GM12878 (cell line): ENCODE results near the gene UBAC2. TPM values are rescaled to one million over a fixed set of nuclear protein-coding genes. Genes with fewer than 3 reads are reported as not detected.

ENCODE experiments used
- ATAC-seq: fragments of 200-7000 bp; cut with Tn5 transposase; 3 replicates; pipeline ENCODE4 v1.9.1; 2020; ENCODE audit warnings: mild to moderate bottlenecking, moderate library complexity
- BruUV-seq: library from RNA; stranded (reverse); fragments of 400-500 nt; replicated peaks from 2 replicates; lab custom pipeline; 2021; lab: Mats Ljungman, UMichigan
- CTCF ChIA-PET: fragments of 300-600 bp; sonication (Branson Sonifier 250); formaldehyde crosslinking; extraction: SDS; loops from one replicate; lab custom pipeline; 2021; ENCODE audit warnings: inconsistent platforms; lab: Yijun Ruan, JAX
- POLR2A ChIA-PET: fragments of 350-600 bp; formaldehyde crosslinking; extraction: SDS; loops from one replicate; lab custom pipeline; 2021; ENCODE audit warnings: inconsistent platforms; lab: Charles Lee
- RAD21 ChIA-PET: fragments of 300-600 bp; sonication (Branson Sonifier 250); formaldehyde crosslinking; loops from one replicate; lab custom pipeline; 2023; ENCODE audit warnings: antibody characterized with exemption; ENCODE audit not compliant: unreplicated experiment; lab: Charles Lee
- SMC1A ChIA-PET: fragments of 300-600 bp; sonication (Branson Sonifier 250); formaldehyde crosslinking; loops from one replicate; lab custom pipeline; 2023; ENCODE audit not compliant: unreplicated experiment, uncharacterized antibody; lab: Charles Lee
- DNase-seq: peaks from one replicate; pipeline ENCODE4 v3.0.0-alpha.2; 2011; ENCODE audit warnings: low read depth, low spot score
- FAIRE-seq: peaks from 3 replicates; lab custom pipeline; 2011; peaks lifted over from hg19 to GRCh38; lab: Jason Lieb, UNC
- H2AFZ ChIP-seq: 2 replicates; pipeline ENCODE4 v1.6.0; 2011; ENCODE audit warnings: low read depth, low read length, control low read depth; ENCODE audit not compliant: control insufficient read depth
- H3K27ac ChIP-seq: 2 replicates; pipeline ENCODE4 v1.5.1; 2011; ENCODE audit warnings: control low read depth; ENCODE audit not compliant: control insufficient read depth, insufficient read depth
- H3K27me3 ChIP-seq, 2 experiments: replicated peaks in 1 of 2; 2 replicates each; pipeline versions ENCODE4 v1.6.0 to v1.6.1; 2011; ENCODE audit warnings: low read length in 1 of 2; ENCODE audit not compliant: control insufficient read depth in 2 of 2, insufficient read depth in 2 of 2
- H3K36me3 ChIP-seq, 2 experiments: 2 replicates each; pipeline ENCODE4 v1.5.1; 2011; ENCODE audit warnings: low read length in 1 of 2; ENCODE audit not compliant: control insufficient read depth in 2 of 2, insufficient read depth in 2 of 2
- H3K4me1 ChIP-seq: 2 replicates; pipeline ENCODE4 v1.6.1; 2011; ENCODE audit warnings: mild to moderate bottlenecking, low read length, moderate library complexity, mixed read lengths; ENCODE audit not compliant: control insufficient read depth, insufficient read depth
- H3K4me2 ChIP-seq: 2 replicates; pipeline ENCODE4 v1.6.0; 2011; ENCODE audit warnings: control low read depth; ENCODE audit not compliant: control insufficient read depth, insufficient read depth
- H3K4me3 ChIP-seq: fragments of 200-600 bp; sonication (generic); 2 replicates; pipeline ENCODE4 v1.5.1; 2016
- H3K79me2 ChIP-seq: 2 replicates; pipeline ENCODE4 v1.6.0; 2011; ENCODE audit warnings: low read length; ENCODE audit not compliant: control insufficient read depth, insufficient read depth
- H3K9ac ChIP-seq: 2 replicates; pipeline ENCODE4 v1.8.0; 2011; ENCODE audit warnings: low read length, control low read depth, mixed read lengths; ENCODE audit not compliant: control insufficient read depth, insufficient read depth
- H3K9me3 ChIP-seq: replicated peaks from 3 replicates; pipeline ENCODE4 v1.5.1; 2011; ENCODE audit warnings: mild to moderate bottlenecking, low read length; ENCODE audit not compliant: control insufficient read depth, insufficient read depth
- H4K20me1 ChIP-seq: 2 replicates; pipeline ENCODE4 v1.6.0; 2011; ENCODE audit not compliant: control insufficient read depth, insufficient read depth
- EED ChIP-seq: sonication (generic); IDR thresholded peaks from 2 replicates; pipeline ENCODE4 v1.6.1; 2016; ENCODE audit warnings: antibody characterized with exemption, low read depth
- GATAD2B ChIP-seq: fragments of 450-650 bp; conservative IDR thresholded peaks from 2 replicates; pipeline ENCODE4 v1.6.1; 2017; ENCODE audit warnings: low read depth, mild to moderate bottlenecking, moderate library complexity
- HDGF ChIP-seq: fragments of 450-650 bp; IDR thresholded peaks from 2 replicates; pipeline ENCODE4 v1.6.1; 2016; ENCODE audit warnings: antibody characterized with exemption
- IKZF2 ChIP-seq, 2 experiments: fragments of 450-650 bp; IDR thresholded peaks; 2 replicates each; pipeline ENCODE4 v1.6.1; 2017; ENCODE audit warnings: mild to moderate bottlenecking in 2 of 2, moderate library complexity in 2 of 2
- RELA ChIP-seq: fragments of 450-650 bp; IDR thresholded peaks from 2 replicates; pipeline ENCODE4 v1.8.0; 2014; ENCODE audit warnings: borderline replicate concordance; ENCODE audit not compliant: partially characterized antibody
- RUNX3 ChIP-seq: IDR thresholded peaks from 2 replicates; pipeline ENCODE4 v1.6.1; 2012; ENCODE audit warnings: low read length, inconsistent platforms
- TCF12 ChIP-seq: IDR thresholded peaks from 2 replicates; pipeline ENCODE4 v1.6.1; 2011; ENCODE audit warnings: low read depth, mild to moderate bottlenecking, low read length
- TCF3 ChIP-seq: IDR thresholded peaks from 2 replicates; pipeline ENCODE4 v1.6.1; 2012; ENCODE audit warnings: low read depth, mild to moderate bottlenecking, low read length, borderline replicate concordance; ENCODE audit not compliant: insufficient read depth
- ZNF622 ChIP-seq: fragments of 450-650 bp; IDR thresholded peaks from 2 replicates; pipeline ENCODE4 v1.6.1; 2017; ENCODE audit warnings: mild to moderate bottlenecking, inconsistent platforms
- WGBS: methylation state at CpG from one replicate; pipeline ENCODE4 v1.1.6; 2016; ENCODE audit warnings: low lambda C conversion rate; ENCODE audit not compliant: insufficient replicate concordance, insufficient coverage; ENCODE audit errors: missing lambda C conversion rate; 5-methylcytosine and 5-hydroxymethylcytosine counted together
- in situ Hi-C: fragments of 300-500 bp; cut with MboI; formaldehyde crosslinking; loops from 9 replicates; pipeline ENCODE4 v1.14.3; 2018; ENCODE audit warnings: mixed read lengths
- intact Hi-C: fragments of 100-400 bp; cut with micrococcal nuclease; formaldehyde crosslinking; loops from one replicate; pipeline ENCODE4 v1.14.2; 2022; ENCODE audit not compliant: unreplicated experiment
- polyA plus RNA-seq, 11 experiments: library from polyadenylated mRNA; depleted of rRNA in 4 of 11; unstranded in 6 of 11; stranded (reverse) in 5 of 11; fragments of >200 nt; fragmentation: Nextera tagmentation in 4 of 11; fragmentation: Illumina TruSeq in 1 of 11; extraction: Ambion mirVana in 4 of 11; extraction: Trizol in 1 of 11; gene quantifications; 1 replicate in 1 of 11; 2 replicates in 10 of 11; pipeline versions ENCODE4 v1.2.1 to v1.2.3, GENCODE V29; 2011 to 2016; ENCODE audit warnings: inconsistent platforms in 2 of 11, missing spikeins in 2 of 11, low read depth in 1 of 11
- total RNA-seq, 4 experiments: library from RNA; depleted of rRNA in 3 of 4; stranded (reverse); fragments of >200 nt in 3 of 4; fragmentation: Illumina TruSeq in 1 of 4; extraction: Trizol in 1 of 4; gene quantifications; 2 replicates each; pipeline versions ENCODE4 v1.2.1 to v1.2.3, GENCODE V29; 2013 to 2021
- TF ChIP-seq, protein P1 (sequence below): fragments of 450-650 bp; IDR thresholded peaks from 2 replicates; pipeline ENCODE4 v1.6.1; 2016; ENCODE audit warnings: mild to moderate bottlenecking, moderate library complexity, borderline replicate concordance
- TF ChIP-seq, protein P2 (sequence below): fragments of 450-650 bp; IDR thresholded peaks from 2 replicates; pipeline ENCODE4 v1.6.1; 2016; ENCODE audit warnings: mild to moderate bottlenecking
- TF ChIP-seq, protein P3 (sequence below): fragments of 450-650 bp; IDR thresholded peaks from 2 replicates; pipeline ENCODE4 v1.6.1; 2017; ENCODE audit warnings: antibody characterized with exemption, mild to moderate bottlenecking, moderate library complexity

The UBAC2 gene
- total and polyA plus RNA-seq, 10 of the 15 experiments (the other 5 are each of a cell fraction or from before 2014, with no cell fraction given), result 3.0 to 54.6 (median 17.4) TPM

DNA sequence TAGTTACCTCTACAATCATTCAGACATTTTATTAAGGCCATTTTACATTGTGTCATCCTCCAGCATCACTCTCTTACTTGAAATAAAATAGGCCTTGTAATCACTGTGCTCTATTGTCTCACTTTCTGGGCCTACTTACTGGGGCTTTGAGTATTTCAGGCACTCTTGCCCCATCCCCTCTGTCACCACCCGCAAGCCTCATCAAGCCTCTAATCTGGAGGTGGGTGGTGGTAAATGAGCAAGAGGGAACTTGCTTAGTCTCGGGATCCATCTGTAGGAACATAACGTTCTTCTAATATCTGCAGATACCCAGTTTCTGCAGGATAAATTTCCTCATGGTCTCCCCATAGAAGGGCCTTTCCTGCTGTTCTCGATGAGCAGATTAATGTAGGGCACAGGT, 77.0 kb downstream of the UBAC2 start:
- H3K4me1 ChIP-seq, result peaks cover 40% of the 10 kb centered on the region
- H4K20me1 ChIP-seq, result no peaks in the 10 kb centered on the region
- no peak overlapping the region for H3K4me3 ChIP-seq
- FAIRE-seq, result no peak
- TF ChIP-seq, protein P1, sequence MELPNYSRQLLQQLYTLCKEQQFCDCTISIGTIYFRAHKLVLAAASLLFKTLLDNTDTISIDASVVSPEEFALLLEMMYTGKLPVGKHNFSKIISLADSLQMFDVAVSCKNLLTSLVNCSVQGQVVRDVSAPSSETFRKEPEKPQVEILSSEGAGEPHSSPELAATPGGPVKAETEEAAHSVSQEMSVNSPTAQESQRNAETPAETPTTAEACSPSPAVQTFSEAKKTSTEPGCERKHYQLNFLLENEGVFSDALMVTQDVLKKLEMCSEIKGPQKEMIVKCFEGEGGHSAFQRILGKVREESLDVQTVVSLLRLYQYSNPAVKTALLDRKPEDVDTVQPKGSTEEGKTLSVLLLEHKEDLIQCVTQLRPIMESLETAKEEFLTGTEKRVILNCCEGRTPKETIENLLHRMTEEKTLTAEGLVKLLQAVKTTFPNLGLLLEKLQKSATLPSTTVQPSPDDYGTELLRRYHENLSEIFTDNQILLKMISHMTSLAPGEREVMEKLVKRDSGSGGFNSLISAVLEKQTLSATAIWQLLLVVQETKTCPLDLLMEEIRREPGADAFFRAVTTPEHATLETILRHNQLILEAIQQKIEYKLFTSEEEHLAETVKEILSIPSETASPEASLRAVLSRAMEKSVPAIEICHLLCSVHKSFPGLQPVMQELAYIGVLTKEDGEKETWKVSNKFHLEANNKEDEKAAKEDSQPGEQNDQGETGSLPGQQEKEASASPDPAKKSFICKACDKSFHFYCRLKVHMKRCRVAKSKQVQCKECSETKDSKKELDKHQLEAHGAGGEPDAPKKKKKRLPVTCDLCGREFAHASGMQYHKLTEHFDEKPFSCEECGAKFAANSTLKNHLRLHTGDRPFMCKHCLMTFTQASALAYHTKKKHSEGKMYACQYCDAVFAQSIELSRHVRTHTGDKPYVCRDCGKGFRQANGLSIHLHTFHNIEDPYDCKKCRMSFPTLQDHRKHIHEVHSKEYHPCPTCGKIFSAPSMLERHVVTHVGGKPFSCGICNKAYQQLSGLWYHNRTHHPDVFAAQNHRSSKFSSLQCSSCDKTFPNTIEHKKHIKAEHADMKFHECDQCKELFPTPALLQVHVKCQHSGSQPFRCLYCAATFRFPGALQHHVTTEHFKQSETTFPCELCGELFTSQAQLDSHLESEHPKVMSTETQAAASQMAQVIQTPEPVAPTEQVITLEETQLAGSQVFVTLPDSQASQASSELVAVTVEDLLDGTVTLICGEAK, result no peak
- TF ChIP-seq TCF12 (no peak), EED (no peak), IKZF2 (IDR thresholded peaks at IDR 0.05) (no peak), HDGF (no peak), RUNX3 (no peak), ZNF622 (no peak), TCF3 (no peak), RELA (no peak), GATAD2B (no peak)
- TF ChIP-seq, protein P2, sequence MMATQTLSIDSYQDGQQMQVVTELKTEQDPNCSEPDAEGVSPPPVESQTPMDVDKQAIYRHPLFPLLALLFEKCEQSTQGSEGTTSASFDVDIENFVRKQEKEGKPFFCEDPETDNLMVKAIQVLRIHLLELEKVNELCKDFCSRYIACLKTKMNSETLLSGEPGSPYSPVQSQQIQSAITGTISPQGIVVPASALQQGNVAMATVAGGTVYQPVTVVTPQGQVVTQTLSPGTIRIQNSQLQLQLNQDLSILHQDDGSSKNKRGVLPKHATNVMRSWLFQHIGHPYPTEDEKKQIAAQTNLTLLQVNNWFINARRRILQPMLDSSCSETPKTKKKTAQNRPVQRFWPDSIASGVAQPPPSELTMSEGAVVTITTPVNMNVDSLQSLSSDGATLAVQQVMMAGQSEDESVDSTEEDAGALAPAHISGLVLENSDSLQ, result no peak
- TF ChIP-seq, protein P3, sequence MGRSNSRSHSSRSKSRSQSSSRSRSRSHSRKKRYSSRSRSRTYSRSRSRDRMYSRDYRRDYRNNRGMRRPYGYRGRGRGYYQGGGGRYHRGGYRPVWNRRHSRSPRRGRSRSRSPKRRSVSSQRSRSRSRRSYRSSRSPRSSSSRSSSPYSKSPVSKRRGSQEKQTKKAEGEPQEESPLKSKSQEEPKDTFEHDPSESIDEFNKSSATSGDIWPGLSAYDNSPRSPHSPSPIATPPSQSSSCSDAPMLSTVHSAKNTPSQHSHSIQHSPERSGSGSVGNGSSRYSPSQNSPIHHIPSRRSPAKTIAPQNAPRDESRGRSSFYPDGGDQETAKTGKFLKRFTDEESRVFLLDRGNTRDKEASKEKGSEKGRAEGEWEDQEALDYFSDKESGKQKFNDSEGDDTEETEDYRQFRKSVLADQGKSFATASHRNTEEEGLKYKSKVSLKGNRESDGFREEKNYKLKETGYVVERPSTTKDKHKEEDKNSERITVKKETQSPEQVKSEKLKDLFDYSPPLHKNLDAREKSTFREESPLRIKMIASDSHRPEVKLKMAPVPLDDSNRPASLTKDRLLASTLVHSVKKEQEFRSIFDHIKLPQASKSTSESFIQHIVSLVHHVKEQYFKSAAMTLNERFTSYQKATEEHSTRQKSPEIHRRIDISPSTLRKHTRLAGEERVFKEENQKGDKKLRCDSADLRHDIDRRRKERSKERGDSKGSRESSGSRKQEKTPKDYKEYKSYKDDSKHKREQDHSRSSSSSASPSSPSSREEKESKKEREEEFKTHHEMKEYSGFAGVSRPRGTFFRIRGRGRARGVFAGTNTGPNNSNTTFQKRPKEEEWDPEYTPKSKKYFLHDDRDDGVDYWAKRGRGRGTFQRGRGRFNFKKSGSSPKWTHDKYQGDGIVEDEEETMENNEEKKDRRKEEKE, result no peak
- no peaks in the 10 kb centered on the region for H3K27me3 ChIP-seq
- intact Hi-C loops (no loop called here), in situ Hi-C loops (no loop called here)
- BruUV-seq, result no TSS peak
- no peak overlapping the region for H3K9ac ChIP-seq
- no peak overlapping the region for H3K27ac ChIP-seq
- no peak overlapping the region for H2AFZ ChIP-seq
- POLR2A ChIA-PET, result no interaction called here
- H3K9me3 ChIP-seq, result peaks cover 5% of the 10 kb centered on the region; the same call in 1 of the 3 replicates
- H3K79me2 ChIP-seq, result peaks cover 12% of the 10 kb centered on the region
- SMC1A ChIA-PET, result interaction anchor here (1.0 to 8.5 kb wide), 7 partner anchors 7 to 110 kb away, joined by 3 to 132 read pairs (median 9); no protein-coding TSS in a partner anchor
- DNase-seq, result no peak
- ATAC-seq, result no peak
- H3K4me2 ChIP-seq, result no peak overlapping the region
- no peaks in the 10 kb centered on the region; a peak in 2 of 4 replicates for H3K36me3 ChIP-seq
- RAD21 ChIA-PET, result interaction anchor here (0.7 kb wide), 1 partner anchor 8 kb away, joined by 5 read pairs; no protein-coding TSS in a partner anchor
- CTCF ChIA-PET, result interaction anchor here (1.0 to 2.0 kb wide), 2 partner anchors 8 to 12 kb away, joined by 5 to 14 read pairs; no protein-coding TSS in a partner anchor
- WGBS, result 98% methylated on average over 4 of the region's 4 CpGs
